Measurements from ENCODE around the gene NF1. TPM values are rescaled to one million over a fixed set of nuclear protein-coding genes. Genes with fewer than 3 reads are reported as not detected.
A peak's percentile ranks its signal among the peaks of the same experiment; 100 is the strongest.

The NF1 gene
- total and polyA plus RNA-seq, 11 donors, result 6.8 to 82.0 (median 51.4) TPM

DNA sequence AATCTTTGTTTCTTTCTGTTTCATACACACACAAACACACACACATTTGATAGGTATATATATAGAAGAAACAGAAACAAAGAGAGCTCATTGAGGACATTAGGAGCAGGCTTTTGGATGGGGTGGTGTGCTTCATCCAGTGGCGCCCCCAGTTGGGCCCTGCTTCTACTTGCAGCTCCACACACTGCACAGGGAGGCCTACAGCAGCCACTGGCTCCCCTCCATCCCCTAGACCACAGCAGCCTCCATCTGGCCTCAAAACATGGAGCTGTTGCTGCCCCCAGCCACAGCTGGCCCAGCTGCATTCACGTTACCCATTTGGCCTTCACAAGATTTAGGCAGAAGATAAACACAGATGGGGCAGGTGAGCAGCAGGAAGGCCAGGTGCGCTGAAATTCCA lies 33.1 kb upstream of the NF1 start:
- WGBS, 4 donors, result 86 to 97% (median 93%) methylated on average over 3 of the region's 3 CpGs
- TF ChIP-seq POLR2A (IDR thresholded peaks at IDR 0.05), result no peak
- TF ChIP-seq, protein P1, sequence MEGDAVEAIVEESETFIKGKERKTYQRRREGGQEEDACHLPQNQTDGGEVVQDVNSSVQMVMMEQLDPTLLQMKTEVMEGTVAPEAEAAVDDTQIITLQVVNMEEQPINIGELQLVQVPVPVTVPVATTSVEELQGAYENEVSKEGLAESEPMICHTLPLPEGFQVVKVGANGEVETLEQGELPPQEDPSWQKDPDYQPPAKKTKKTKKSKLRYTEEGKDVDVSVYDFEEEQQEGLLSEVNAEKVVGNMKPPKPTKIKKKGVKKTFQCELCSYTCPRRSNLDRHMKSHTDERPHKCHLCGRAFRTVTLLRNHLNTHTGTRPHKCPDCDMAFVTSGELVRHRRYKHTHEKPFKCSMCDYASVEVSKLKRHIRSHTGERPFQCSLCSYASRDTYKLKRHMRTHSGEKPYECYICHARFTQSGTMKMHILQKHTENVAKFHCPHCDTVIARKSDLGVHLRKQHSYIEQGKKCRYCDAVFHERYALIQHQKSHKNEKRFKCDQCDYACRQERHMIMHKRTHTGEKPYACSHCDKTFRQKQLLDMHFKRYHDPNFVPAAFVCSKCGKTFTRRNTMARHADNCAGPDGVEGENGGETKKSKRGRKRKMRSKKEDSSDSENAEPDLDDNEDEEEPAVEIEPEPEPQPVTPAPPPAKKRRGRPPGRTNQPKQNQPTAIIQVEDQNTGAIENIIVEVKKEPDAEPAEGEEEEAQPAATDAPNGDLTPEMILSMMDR (IDR thresholded peaks at IDR 0.05), result no peak
- ATAC-seq (no peak), DNase-seq (no peak)
- H3K4me1 ChIP-seq, result no peaks in the 10 kb centered on the region
- no peak overlapping the region for H3K4me3 ChIP-seq
- H3K36me3 ChIP-seq, result no peaks in the 10 kb centered on the region
- no peaks in the 10 kb centered on the region for H3K9me3 ChIP-seq
- no peaks in the 10 kb centered on the region for H3K27me3 ChIP-seq
- no peak overlapping the region for H3K27ac ChIP-seq
- intact Hi-C loops (cut with DNase I), result no loop called here

DNA sequence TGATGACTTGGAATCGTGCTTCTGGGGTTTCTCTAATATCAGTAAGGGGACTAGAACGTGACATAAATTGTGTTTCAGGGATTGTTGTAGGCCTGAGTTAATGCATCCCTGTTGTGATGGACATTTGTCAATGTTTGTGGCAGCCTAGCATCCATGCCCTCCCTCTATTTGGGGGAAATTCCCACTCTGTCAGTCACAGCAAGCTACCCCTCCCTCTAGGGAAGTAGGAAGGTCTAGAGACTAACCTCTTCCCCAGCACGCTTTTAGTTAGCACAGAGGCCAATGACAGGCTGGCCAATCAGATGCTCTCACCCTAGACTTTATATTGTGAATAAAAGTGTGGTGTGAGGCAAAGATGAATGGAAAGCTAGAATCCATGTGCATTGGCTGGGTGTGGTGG lies 32.4 kb upstream of the NF1 start:
- ATAC-seq (no peak), DNase-seq (no peak)
- no peaks in the 10 kb centered on the region for H3K36me3 ChIP-seq
- no peak overlapping the region for H3K4me3 ChIP-seq
- H3K27me3 ChIP-seq, result no peaks in the 10 kb centered on the region
- no peaks in the 10 kb centered on the region for H3K9me3 ChIP-seq
- TF ChIP-seq POLR2A (IDR thresholded peaks at IDR 0.05), result no peak
- TF ChIP-seq, protein P1 (IDR thresholded peaks at IDR 0.05), result no peak
- 96 to 99% (median 97%) methylated on average over 3 of the region's 3 CpGs for WGBS, 4 donors
- peaks cover 0 to 2% (median under 1%) of the 10 kb centered on the region in 12 donors for H3K4me1 ChIP-seq
- H3K27ac ChIP-seq, result no peak overlapping the region
- intact Hi-C loops (cut with DNase I), result no loop called here

DNA sequence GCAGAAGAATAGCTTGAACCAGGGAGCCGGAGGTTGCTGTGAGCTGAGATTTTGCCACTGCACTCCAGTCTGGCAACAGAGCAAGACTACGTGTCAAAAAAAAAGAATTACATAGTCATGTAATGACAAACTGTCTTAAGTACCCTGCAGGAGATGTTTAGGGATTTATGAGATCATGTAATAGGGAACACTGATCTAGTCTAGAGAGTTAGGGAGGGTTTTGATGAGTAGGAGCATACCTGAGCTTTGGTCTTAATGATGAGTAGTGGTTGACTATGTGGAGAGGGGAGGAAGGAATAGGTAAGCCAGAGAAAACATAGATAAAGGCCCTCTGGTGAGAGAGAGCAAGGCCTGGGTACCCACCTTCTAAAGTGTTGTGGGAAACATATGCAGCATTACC lies 30.1 kb upstream of the NF1 start:
- no peaks in the 10 kb centered on the region for H3K9me3 ChIP-seq
- DNase-seq (no peak), ATAC-seq (no peak)
- H3K4me1 ChIP-seq, result peaks cover 4 to 17% (median 12%) of the 10 kb centered on the region in 12 donors
- WGBS, 4 donors, result 91 to 96% (median 95%) methylated on average over 2 of the region's 2 CpGs
- no peak overlapping the region for H3K27ac ChIP-seq
- TF ChIP-seq, protein P1 (IDR thresholded peaks at IDR 0.05), result no peak
- H3K27me3 ChIP-seq, result no peaks in the 10 kb centered on the region
- H3K36me3 ChIP-seq, result no peaks in the 10 kb centered on the region
- intact Hi-C loops (cut with DNase I), result no loop called here
- no peak overlapping the region for H3K4me3 ChIP-seq

DNA sequence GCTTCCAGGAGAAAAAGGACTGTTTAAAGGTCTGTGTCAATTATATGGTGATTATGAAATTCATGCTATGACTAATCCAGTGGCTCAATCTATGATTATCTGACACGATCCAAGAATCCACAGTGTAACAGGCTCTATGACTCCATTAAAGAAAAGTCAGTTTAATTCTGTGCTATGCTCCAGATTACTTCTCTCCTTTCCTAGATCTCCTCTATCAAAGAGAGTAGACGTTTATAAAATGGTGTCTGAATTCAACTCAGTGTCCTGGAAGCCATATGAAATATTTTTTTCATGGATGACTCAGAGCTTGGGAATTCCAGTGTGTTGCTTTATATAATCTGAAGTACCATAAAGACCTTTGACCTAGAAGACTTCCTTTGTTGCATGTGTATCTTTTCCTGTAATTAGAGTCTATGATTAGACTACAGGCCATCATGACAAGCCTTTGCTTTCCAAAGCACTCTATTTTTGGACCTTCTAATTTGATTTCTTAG lies 27.0 kb upstream of the NF1 start:
- H3K27me3 ChIP-seq, result no peaks in the 10 kb centered on the region
- H3K9me3 ChIP-seq, result no peaks in the 10 kb centered on the region
- intact Hi-C loops (cut with DNase I), result no loop called here
- TF ChIP-seq, protein P1 (IDR thresholded peaks at IDR 0.05), result no peak
- TF ChIP-seq POLR2A (IDR thresholded peaks at IDR 0.05), result no peak
- WGBS, 4 donors, result 30 to 32% (median 32%) methylated on average over 2 of the region's 2 CpGs
- H3K36me3 ChIP-seq, result no peaks in the 10 kb centered on the region
- H3K27ac ChIP-seq, result peak overlapping the region in 8 of 12 donors; percentile 25 to 73 (median 49)
- H3K4me3 ChIP-seq, result no peak overlapping the region
- no peak for DNase-seq
- peak in 3 of 4 donors; percentile 45 to 86 (median 71) for ATAC-seq
- H3K4me1 ChIP-seq, result peaks cover 4 to 17% (median 12%) of the 10 kb centered on the region in 12 donors

All from heart left ventricle (tissue), 16 donors.